GM10266 (cell line): ENCODE measurements around the gene NT5C3A.

ENCODE experiments used
- DNase-seq: peaks from one replicate; pipeline ENCODE4 v3.0.0; 2012; ENCODE audit errors: extremely low spot score
- CTCF ChIP-seq: IDR thresholded peaks from 2 replicates; pipeline ENCODE4 v1.5.1; 2012; ENCODE audit warnings: mild to moderate bottlenecking, low read depth; ENCODE audit not compliant: control insufficient read depth, insufficient read depth; ENCODE audit errors: missing control alignments

Gene NT5C3A

GRCh38 chr7:33073243-33073642 lies 10.7 kb upstream of the NT5C3A start:
- DNase-seq, result no peak
- no peak for TF ChIP-seq CTCF

GRCh38 chr7:33072471-33072870 lies 9.9 kb upstream of the NT5C3A start:
- TF ChIP-seq CTCF, result no peak
- no peak for DNase-seq

DNA sequence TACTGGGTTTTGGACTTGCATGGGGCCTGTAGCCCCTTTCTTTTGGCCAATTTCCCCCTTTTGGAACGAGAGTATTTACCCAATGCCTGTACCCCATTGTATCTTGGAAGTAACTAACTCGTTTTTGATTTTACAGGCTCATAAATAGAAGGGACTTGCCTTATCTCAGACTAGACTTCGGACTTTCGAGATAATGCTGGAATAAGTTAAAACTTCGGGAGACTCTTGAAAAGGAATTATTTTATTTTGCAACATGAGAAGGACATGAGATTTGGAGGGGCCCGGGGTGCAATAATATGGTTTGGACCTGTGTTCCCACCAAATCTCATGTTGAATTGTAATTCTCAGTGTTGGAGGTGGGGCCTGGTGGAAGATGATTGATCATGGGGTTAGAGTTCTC lies 8.3 kb upstream of the NT5C3A start:
- TF ChIP-seq CTCF, result no peak
- DNase-seq, result no peak

- no peak for DNase-seq
- no peak for TF ChIP-seq CTCF
Observed at GRCh38 chr7:33070277-33070676, 7.7 kb upstream of the NT5C3A start.

- no peak for DNase-seq
- TF ChIP-seq CTCF, result no peak
Observed at GRCh38 chr7:33067921-33068320, 5.3 kb upstream of the NT5C3A start.

- no peak for TF ChIP-seq CTCF
- no peak for DNase-seq
Observed at GRCh38 chr7:33066771-33067170, 4.2 kb upstream of the NT5C3A start.

- no peak for TF ChIP-seq CTCF
- DNase-seq, result no peak
Observed at GRCh38 chr7:33065981-33066380, 3.4 kb upstream of the NT5C3A start.
